NK-92 (cell line): Measurements from ENCODE around the gene APPBP2.
"Not testable (repeated sequence)": the region's sequence is repeated elsewhere in the genome, so short reads cannot be mapped to it uniquely, and the experiment has no call there.

Experiments used
- DNase-seq: peaks from one replicate; lab custom pipeline; 2025; ENCODE audit not compliant: unreplicated experiment; lab: John Stamatoyannopoulos, UW

APPBP2 gene

DNA sequence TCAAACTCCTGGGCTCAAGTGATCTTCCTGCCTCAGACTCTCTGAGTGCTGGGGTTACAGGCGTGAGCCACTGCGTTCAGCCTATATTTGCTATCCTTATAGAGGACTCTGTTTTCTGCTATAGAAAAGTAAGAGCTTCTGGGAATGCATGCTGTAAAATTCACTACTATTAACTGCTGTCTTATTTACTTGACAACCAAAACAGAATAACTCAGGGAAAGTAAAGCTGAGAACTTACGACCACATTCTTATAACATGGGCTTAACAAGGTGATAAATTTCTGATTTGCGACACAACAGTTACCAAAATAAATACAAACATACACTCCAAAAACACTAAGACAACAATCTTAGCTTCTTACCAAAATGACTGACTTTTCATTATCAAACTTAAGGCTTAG is 23.9 kb downstream of the APPBP2 start:
- no peak for DNase-seq

DNA sequence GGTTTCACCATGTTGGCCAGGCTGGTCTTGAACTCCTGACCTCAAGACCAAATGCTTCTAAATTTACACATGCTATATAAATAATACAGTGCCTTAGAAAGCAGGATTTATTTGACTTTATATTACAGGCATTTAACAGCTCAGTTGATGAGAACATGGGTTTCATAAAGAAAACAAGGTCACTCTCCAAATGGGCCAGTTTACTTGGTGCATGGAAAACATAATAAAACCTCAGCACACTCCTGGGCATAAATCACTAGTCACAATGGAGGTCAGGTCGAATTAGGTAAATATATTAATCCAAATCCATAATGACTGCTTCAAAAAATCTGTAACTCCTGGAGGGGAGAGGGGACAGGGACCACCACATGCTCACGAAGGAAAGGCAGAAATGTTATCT is 24.5 kb downstream of the APPBP2 start:
- DNase-seq, result no peak

DNA sequence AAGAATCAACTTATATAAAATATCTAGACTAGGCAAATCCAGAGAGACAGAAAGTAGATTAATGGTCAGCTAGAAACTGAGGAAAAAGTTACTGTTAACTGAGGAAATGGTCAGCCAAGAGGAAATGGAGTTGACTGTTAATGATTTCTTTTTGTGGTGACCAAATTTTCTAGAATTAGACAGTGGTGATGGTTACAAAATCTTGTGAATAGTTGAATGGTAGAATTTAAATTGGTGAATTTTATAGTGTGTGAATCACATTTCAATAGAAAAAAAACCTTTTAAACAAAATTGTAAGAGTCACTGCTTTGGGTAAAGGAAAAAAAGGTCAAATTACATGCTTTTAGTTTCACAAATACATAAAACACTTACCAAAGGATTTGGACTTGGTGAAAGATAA is 30.0 kb downstream of the APPBP2 start:
- no peak for DNase-seq

DNA sequence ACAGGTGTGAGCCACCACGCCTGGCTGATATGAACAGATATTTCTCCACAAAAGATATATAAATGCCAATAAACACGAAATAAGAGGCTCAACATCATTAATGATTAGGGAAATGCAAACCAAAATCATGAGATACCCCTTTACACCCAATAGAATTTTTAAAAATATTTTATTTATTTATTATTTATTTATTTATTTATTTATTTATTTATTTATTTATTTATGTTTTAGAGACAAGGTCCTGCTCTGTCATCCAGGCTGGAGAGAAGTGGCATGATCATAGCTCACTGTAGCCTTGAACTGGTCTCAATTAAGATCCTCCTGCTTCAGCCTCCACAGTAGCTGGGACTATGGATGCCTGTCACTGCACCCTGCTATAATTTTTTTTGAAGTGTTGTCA is 30.8 kb downstream of the APPBP2 start:
- DNase-seq, result no peak

DNA sequence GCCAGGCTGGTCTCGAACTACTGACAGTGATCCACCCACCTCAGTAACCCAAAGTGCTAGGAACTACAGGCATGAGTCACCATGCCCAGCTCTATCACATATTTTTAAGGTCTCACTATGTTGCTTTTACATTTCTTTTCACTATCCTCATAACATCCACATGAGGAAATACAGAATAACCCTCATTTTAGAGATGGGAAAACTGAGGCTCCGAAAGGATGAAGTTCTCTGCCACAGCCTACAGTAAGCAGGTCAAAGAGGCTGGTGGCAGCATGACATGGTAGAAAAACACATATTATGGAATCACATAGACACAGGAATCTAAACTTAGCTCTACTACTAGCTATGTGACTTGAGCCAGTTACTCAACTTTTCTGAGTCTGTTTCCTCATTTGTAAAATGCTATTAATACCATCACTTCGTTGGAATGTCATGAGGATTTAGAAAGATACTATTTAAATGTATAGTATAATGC is 32.2 kb downstream of the APPBP2 start:
- no peak for DNase-seq

DNA sequence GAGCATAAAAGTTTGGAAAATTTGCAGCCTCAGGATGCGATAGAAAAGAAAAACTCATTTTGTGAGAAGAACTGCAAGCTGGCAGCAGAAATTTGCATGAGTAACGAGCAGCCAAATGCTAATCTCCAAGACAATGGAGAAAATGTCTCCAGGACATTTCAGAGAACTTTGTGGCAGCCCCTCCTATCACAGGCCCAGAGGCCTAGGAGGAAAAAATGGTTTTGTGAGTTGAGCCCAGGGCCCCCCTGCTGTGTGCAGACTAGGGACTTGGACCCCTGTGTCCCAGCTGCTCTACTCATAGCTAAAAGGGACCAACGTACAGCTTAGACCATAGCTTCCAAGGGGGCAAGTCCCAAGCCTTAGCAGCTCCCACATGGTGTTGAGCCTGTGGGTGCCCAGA is 34.3 kb downstream of the APPBP2 start:
- no peak for DNase-seq

DNA sequence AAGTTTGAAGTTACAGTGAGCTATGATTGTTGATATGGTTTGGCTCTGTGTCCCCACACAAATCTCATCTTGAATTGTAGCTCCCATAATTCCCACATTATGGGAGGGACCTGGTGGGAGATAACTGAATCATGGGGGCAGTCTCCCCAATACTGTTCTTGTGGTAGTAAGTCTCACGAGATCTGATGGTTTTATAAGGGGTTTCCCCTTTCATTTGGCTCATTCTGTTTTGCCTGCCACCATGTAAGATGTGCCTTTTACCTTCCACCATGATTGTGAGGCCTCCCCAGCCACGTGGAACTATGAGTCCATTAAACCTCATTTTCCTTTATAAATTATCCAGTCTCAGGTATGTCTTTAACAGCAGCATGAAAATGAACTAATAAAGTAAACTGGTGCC is 35.4 kb downstream of the APPBP2 start:
- DNase-seq, result not testable (repeated sequence)

DNA sequence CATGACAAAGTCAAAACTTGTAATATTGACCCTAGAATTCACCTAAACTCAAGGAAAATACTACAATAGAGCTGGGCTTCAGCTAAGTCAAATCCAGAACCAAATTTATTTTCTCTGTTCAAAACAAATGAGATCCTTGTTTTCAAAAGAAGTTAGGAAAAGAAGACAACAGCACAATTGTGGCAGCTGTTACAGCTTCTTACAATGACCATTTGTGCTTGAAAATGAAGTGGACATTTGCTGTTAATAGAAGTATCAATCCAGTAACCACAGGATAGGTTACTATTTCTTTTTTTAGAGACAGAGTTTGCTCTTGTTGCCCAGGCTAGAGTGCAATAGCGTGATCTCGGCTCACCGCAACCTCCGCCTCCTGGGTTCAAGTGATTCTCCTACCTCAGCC is 44.4 kb downstream of the APPBP2 start:
- no peak for DNase-seq

DNA sequence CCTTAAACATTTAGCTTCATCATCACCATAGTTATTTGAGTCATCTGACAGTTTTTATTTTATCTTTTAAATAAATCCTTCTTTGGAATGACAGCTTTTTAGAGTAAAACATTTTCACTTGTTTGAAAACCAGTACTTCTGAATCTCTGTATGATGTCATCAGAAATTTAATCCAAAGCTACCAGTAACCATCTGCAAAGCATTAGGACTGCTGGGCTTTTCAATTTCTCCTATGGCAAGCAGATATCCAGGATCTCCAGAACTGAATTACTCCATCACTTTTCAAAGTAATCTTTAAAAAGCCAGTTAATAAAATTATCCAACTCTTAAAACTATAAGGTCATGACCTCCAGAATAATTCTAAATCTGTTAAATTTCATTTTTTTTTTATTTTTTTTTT is 52.3 kb downstream of the APPBP2 start:
- no peak for DNase-seq

DNA sequence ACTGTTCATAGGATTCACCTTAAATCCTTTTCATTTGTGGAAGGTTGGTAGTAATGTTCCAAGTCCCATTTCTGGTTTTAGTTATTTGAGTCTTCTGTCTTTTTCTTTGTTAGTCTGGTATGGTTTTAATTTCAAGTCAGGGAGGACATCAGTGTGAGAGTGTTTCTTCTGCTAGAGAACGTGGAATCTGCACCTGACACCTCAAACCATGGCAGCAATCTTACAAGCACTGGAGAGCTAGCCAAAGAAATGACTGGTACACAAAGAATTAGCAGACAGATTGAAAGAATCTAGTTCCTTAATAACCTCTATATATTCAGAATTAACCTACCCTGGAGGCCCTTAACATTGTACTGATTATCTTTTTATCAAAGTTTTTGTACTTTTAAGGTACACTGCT is 53.6 kb downstream of the APPBP2 start:
- no peak for DNase-seq

DNA sequence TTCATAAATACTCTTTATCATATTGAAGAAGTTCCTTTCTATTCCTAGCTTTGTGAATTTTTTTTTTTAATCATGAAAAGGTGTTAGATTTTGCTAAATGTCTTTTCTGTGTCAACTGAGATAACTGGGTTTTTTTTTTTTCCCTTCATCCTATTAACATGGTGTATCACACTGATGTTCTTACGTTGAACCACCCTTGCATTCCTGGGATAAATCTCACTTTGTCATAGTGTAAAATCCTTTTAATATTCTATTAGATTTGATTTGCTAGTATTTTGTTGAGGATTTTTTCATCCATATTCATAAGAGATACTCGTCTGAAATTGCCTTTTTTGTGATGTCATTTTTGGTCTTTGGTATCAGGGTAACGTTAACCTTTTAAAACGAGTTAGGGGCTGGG is 54.6 kb downstream of the APPBP2 start:
- no peak for DNase-seq

DNA sequence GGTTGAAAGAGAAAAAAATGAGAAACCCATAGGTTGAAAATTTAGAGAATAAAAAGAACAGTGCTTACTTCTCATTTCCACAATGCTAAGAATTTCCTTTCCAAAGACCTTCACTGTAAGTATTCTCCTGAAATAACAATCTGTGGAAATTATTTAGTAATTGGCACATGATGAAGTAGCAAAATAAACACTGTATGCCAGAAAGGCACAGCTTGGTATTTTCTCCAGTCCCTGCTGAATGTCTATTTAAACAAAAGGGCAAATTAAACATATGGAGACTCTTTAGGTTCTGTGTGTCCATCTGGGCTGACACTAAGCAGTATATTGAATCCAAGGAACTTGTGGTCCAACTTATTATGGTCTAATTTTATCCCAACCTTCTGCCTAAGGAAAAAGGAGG is 57.7 kb downstream of the APPBP2 start:
- DNase-seq, result no peak

DNA sequence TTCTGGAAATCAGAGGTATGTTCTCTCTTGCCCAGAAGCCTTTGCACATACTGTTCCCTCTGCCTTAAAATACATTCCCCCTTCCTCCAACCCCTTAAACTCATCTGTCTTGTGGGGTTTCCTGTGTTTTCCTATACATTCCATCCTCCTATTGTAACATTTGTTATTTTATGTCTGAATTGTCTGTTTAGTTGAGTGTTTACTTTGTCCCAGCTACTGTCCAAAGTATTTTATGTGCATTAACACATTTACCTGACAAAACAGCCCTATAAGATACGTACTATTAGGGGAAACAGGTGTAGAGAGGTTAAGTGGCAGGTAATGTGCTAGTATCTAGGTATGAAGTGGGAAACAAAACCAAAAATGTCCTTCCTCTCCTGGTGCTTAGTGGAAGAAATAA is 61.7 kb downstream of the APPBP2 start:
- no peak for DNase-seq

DNA sequence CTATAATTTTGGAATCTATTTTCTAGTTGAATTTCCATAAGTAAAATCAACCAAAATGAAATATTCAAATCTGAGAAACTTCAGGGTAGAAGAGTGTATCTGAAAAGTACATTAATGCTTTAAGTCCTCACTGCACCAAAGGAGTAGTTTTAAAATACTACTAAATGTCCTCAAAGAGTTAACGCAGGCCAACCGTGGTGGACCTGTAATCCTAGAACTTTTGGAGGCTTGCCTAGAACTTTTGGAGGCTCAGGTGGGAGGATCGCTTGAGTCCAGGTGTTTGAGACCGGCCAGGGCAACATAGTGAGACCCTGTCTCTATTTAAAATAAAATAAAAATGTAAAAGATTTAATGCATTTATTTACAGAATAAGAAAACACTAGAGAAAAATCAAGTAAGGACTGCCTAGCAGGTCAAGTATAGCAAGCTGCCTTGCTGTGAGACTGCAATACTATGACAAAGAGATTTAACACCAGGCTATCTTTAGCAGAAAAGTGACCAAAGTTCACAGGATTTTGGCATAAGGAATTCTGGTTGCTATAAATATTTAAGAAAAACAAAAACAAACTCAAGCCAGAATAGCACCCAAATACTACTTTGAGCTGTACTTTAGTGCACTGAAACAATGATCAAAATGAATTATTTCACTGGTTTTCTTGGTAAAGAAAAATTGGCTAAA is 62.7 kb downstream of the APPBP2 start:
- no peak for DNase-seq

DNA sequence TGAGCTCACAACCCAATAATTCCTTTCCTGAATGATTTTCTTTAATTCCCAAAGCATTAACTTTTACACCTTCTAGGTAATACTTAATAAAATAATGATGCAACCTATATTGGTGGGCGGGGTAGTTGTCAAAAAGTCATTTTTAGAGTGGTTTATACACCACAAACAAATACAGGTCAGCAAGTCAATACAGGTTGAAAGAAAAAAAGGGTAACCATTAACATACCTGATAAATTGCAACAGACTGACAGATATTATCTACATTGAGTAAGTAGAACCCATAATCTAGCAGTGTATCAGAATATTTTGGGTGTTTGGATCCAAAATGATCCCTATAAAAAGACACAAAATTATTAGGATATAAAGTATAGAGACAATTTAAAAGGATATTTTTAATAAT is 64.5 kb downstream of the APPBP2 start:
- no peak for DNase-seq

DNA sequence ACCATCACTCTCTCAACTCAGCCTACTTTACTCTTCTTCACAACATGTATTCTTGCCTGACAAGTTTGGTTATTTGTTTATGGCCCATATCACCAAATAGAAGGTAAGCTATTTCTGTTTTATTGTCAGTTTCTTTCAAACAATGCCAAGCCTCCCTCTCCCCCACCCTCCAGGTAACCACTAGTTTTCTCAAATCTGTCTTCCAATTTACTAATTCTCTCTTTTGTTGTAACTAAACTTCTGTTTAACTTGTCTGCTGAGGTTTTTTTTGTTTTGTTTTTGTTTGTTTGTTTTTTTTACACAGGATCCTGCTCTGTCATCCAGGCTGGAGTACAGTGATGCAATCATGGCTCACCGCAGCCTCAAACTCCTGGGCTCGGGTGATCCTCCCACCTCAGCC is 68.9 kb downstream of the APPBP2 start:
- no peak for DNase-seq

DNA sequence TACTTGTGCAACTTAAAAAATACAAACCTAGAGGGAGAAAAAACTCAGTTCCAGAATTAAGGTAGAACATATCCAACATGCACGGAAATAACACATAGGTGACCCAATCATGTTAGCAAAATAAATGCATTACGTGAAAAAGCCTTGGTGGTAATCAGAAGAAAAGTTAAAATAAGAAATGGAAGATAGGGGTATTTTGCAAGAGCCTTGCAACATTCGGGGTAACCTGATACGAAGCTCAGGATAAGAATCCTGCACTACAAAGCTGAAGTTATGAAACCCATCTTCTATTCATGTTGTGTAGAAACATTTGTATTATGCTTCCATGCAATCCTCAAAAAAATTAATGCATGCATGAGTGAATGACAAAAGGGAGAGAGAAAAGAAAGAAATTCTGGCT is 70.7 kb downstream of the APPBP2 start:
- no peak for DNase-seq

DNA sequence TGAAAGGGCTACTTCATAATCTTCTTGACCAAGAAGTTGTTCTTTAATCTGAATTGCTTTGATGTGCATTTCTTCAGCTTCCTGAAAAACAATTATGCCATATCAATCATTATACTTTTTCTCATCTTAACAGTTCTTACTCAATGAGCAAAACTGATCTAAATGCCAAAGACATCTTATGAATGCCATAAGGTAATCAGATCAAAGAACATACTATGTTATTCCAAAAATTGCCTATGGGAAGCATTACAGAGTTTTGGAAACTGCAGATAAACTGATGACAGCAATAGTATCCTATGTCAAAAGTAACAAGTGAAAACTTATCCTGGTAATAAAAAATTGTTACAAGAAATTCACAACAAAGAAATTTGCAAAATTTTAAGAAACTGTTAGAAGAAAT is 74.1 kb downstream of the APPBP2 start:
- no peak for DNase-seq

DNA sequence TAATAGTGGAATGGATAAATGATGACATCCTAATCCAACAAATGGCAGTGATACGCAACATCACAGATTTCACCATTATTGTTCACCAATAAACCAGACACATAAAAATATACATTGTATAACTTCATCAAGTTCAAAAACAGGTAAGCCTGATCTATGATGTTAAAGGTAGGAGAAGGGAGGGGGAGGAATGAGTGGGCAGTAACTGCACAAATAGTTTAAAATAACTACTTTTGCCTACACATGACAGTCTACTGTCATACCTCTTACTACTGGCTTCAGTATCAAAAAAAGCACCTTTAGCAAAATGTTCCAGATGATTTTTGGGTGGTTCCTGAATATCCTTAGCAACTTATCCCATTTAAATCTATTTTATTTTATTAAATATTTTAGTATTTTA is 75.0 kb downstream of the APPBP2 start:
- DNase-seq, result no peak

DNA sequence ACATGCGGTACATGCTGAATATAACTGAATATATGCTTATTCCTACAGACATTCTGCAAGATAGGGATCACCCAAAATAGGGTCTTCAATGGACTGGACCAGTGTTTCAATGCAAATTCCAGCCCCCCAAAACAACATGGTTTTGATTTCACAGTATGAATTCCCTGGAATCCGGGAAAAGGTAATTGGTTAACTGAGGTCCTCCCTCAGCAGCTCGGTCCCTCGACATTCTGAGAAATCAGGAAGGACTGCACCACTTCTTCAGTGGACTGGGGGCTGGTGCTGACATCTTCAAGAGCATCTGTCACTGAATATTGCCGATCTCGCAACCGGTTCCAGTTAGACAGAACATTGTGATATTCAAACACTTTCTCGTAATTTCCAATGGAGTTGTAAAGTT is 78.7 kb downstream of the APPBP2 start:
- DNase-seq, result no peak

DNA sequence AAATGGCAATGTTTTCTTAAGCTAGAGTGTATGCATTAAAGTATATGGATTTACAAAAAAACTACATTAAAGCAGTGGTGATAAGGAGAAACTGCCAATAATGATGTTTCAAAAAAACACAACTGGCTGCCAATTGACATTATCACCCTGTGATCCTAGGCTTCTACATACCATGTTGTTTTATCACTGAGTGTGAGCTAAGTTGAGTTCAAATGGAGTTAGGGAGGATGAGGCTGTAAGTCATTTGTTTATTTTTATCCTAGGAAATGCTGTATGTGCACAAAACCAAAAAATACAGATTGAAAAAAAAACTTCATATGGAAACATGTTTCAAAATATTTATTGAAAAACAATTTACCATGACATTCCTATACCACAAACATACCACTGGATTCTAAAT is 80.9 kb downstream of the APPBP2 start:
- DNase-seq, result no peak

DNA sequence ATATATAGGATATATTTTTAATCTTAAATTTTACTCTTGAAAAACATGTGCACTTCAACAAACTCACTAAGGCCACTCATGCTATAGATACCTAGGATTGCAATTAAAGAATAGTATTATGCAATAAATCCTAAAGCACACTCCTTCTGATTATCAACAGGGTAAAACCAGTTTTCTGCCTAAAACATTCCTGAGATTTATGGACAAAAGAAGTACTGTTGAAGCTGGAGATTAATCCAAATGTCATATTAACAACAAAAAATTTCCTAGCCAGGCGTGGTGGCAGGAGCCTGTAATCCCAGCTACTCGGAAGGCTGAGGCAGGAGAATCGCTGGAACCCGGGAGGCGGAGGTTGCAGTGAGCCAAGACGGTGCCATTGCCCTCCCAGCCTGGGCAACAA is 82.3 kb downstream of the APPBP2 start:
- DNase-seq, result no peak
